ENCODE measurements around the gene KCNJ4.

Gene KCNJ4

DNA sequence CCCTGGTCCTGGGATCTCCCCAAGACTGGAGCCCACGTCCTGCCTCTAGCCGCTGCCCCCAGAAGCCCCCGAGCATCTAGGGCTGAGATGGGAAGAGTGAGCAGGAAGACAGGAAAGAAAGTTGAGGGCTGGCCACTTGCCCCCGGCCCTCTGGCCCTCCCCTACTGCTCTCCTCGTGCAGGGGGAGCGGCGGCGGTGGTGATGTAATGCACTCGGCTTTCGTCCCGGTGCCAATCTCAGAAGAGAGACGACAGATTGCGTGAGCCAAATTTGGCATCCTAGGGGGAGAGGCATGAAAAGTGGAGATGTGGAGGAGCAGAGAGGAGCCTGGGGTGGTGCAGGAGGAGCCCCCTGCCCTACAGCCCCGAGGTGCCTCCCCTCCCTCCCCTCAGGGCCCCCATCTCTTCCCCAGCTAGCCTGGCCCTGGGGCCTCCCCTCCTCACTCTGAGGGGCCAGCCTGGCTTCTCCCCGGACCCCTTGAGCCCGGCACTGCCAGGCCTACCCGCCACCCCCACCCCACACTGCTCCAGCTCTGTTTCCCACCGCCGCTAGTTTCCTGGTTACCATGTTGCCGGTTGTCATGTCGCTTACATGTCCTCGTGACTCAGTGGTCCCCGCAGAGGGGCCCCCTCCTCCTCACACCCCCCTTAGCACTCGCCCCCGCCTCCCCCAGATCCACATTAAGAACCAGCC lies 2.5 kb downstream of the KCNJ4 start:
- no peak for DNase-seq

DNA sequence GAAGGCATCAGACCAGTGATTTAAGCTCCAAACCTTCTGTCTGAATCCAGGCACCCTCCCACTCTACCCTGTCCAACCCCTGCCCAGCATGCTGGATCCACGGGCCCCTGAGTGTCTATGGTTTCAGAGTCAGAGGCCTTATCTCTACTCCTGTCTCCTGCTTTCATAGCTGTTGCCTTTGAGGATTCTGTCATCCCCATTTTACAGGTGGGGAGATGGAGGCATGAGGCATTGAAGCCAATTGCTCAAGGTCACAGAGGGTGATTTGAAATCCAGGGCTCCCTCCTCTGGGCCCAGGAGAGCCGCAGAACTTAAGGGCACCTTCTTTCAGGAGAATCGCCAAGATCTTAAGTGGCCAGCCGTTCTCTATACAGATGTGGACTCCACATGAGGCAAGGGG lies 3.1 kb downstream of the KCNJ4 start:
- DNase-seq = no peak

DNA sequence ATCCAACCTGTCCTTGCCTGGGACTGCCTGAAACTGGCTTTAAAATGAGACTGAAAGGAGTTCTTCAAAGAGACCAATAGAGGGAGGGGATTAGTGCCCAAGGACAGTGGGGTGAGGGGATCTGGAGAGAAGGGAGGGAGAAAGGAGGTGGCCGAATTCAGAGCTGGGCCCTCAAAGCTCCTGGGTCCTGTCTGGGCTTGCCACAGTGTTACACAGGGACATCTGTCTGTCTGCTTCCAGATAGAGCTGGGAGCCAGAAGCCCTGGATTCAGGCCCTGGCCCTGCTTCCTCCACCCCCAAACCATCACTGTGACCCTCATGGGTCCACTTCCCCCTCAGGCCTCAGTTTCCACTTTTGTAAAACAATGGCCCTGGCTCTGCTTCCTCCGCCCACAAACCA lies 3.6 kb downstream of the KCNJ4 start:
- DNase-seq = no peak

DNA sequence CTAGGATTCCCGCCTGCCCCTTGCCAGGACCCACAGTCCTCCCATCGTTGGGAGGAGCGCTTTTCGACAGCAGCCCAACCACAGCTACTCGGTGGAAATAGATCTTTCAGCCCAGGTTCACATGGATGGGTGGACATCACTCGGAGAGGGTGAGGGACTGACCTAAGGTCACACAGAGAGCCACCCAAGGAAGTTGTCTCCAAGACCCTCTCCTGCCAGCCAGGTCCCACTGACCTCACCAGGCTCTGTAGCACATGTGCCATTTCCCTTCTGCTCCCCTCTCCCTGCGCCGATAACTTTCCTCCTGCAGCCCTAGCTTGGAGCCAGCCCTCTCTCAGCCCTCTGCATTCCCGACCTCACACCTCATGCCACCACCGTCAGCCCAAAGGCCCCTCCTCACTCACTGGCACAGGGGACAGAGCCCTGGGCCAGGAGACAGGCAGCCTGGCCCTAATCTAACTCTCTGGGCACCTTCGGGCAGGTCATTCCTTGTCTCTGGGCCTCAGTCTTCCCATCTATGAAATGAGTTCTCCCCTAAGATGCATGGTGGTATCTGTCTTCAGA lies 4.7 kb downstream of the KCNJ4 start:
- no peak for DNase-seq

DNA sequence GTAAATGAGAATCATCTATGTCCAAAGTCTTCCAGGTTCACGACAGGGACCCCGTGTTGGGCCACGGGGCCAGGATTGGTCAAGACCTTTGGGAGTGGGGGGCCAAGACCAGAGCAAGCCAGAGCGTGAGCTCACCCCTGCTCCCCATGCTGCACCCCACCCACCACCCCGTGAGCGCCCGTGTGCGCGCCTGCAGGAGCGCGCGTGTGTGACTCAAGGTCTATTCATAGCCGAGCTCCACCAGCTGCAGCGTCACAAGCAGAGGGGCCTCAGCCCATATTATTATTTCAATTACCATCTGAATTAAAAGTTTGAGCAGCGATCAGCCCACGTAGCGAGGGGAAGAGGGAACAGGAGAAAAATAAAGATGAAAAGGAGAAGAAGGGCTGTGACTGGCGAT lies 5.2 kb downstream of the KCNJ4 start:
- no peak for DNase-seq

DNA sequence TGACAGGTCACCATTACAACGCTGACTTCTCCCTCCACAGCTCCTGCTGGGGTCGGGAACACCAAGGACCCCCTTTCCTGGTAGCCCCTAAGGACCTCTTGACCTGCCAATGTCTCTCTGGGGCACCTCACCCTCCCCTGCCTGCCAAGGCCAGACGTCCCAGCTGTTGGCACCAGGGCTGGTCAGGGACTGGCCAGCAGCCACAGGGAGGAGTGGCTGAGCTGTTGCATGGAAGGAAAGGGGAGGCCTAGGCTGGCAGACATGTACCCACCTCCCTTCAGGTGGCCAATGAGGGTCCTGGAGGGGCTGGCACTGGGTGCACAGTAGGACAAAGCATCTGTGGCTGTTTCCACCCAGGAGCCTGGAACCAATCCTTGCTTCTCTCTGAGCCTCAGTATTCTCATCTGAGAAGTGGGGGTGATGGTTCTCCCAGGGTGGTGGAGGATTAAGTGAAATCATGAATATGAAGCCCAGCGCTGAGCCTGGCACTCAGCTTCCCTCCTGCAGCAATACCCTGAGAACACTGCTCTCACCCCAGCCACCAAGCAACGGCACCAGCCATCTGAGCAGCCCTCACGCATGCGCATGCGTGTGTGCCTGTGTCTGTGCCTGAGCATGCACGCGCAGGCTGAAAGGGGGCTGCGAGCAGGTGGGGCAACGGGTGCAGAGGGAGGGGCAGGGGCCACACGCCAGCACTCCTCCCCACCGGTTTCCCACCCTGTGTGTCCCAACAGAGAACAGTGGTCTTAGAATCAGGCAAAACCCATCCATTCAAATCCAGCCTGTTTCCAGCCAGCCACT lies 5.9 kb downstream of the KCNJ4 start:
- DNase-seq = no peak

DNA sequence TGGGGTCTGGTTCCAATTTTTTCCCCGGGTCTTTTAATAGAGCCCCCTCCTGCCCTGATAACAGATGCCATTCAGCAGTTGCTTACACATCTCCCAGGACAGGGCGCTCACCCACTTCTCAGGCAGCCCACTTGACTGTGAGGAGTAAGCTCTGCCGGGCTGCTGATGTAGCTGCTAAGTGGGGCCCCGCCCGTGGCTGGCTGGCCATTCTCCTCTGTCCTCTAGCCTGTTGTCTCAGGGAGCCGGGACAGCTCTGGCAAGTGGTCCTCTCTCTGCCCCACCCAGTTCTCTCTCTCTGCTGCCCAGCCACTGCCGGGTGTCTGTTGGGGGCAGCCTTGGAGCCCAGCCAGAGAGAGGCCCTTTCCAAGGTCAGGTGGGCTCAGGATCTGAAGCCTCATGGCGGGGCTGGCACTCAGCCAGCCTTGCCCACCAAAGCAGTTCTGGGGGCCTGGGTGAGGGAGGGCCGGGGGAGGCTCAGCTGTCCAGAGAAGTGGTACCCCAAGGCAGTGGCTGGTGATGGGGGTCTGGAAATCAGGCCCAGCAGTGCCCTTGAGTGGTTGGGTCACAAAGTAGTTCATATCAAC lies 8.9 kb downstream of the KCNJ4 start:
- DNase-seq = no peak

DNA sequence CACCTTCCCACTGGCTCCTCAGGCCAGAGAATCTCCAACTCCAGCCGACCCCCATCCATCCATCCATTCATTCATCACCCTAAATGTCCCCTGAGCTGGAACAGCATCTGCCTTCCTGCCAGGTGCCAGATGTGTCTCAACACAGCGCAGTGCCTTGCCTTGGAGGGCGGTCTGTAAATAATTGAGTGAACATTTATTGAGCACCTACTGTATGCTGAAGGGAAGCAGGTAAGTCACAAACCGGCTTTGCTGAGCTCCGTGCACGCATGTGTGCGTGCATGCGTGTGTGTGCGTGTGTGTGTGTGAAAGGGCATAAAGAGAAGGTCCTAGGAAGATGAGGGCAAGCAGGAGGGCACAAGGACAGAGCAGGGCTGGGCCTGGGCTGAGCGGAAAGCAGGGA lies 10.2 kb downstream of the KCNJ4 start:
- DNase-seq = no peak

DNA sequence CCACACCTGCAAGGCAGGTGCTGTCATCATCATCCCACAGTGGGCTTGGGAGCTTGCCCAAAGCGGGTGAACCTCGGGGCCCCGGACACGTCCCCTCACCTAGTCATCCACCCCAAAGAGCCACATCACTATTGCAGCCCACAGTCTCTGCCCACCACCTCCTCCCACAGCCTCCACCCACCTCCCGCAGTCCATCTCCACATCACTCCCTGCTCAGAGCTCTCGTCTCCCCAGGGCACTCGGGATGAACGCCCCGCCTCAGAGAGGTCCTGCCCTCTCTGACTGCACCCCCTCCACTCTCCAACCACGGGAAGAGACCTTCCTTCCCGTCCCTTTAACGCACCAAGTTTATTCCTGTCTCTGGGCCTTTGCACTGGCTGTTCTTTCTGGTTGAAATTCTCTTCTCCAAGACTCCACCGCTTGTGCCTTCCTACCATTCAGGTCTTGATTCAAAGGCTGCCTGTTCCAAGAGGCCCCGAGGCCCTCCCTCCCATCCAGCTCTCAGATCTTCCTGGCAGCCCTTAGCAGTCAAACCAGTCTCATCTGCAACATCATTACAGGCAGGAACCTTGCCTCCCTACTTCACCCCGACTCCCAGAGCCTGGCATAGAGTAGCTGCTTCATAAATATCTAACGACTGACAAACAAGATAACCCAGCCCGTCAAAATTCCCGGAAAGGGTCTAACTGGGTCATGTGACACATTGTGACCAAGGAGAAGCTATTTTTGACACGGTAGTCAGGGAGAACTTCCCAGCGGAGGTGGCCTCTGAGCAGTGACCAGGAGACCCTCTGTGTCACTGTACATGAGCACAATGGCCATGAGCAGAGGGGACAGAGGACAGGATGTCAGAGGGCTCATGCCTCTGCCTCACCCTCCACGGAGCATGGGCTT lies 11.1 kb downstream of the KCNJ4 start:
- DNase-seq = no peak

DNA sequence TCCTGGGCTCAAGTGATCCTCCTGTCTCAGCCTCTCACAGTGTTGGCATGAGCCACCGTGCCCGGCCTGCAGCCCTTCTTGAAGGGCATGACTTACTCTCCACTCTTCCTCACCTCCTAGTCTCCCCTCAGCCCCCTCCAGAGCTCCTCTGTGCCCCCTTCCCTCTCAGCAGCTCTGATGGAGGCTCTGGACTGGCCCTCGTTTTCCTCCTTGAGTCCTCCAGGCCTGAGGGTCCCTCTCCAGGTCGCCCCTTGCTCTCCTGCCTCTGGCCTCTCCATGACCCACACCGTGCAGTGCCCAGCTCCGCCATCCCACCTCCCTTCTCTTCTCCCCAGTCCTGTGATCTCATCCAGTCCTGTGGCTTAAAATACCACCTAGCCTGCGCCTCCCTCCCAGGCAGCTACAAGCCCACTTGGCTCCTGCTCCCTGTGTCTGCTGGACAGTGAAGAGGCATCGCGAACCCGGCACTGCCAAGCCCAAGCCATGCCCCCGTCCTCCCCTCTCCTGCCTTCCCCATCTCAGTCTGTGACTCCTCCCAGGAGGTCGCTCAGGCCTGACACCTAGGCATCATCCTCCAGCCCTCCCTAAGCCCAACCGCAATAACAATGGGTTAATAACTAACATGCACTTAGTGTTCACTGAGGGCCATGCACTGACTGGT lies 11.9 kb downstream of the KCNJ4 start:
- DNase-seq = no peak

DNA sequence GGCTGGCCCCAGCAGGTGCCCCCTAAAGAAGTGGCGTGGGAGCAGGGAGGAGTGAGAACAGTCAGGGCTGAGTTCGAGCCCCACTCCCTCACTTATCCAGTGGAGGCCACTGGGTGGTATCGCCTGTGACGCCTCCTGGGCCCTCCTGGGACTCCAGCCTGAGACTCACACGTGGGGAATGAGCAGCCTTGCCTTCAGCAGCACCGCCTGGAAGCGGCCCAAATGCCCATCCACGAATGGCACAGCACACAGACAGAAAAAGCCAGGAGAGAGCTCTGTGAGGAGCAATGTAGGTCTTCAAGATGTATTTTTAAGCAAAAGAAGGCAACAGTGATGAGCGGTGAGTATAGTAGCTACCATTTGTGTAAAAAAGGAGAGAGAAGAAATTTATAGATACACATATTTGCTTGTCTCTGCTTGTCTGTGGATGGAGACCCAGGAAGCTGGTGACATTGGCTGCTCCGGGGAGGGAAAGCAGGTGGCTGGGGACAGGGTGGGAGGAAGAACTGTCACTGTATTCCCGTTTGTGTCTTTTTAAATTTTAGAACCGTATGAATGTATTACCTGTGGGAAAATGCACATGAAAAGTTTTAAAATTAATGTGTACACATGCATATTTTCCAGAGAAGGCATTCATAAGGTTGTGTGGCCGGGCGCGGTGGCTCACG lies 13.2 kb downstream of the KCNJ4 start:
- no peak for DNase-seq

DNA sequence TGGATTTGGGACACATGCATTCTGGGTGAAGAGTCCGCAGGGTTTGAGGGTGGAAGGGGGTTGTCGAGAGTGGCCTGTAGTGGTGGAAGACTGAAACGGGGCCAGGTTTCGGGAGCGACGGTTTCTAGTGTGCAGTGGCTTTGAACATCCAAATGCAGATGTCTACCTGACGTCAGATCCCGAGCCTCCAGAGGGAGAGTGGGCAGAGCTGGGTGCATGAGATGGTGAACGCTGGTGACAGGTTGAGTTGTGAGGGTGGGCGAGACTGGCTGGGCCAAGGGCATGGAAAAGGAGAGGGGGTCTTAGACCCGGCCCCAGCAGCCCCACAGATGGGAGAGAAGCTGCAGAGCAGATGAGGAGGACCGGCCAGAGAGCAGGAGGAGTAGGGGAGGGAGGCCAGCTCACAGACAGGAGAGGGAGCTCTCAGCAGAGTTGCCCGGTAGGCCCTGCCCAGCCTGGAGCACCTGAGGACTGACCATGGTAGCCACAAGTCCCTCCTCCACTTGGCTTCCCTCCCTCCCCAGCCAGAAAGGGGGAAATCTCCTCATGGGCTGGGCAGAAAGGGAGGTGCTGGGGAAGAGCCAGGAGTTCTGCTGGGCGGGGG lies 14.2 kb downstream of the KCNJ4 start:
- DNase-seq = no peak

DNA sequence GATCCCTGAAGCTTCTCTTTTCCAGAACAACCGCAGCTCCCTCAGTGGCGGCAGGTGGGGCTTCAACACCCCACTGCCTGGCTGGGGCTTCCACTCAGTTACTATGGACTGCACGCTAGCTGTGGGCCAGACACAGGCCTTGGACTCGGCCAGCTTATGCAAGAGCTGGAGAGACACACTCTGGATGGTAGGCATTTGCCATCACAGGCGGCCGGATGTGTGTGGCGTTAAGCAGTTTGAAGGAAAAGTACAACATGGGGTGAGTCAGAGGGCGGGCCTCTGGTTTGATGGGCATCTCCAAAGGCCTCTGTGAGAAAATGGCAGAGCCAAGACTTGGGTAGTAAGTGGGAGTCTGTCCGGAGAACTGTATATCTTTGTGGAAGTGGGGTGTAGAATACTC lies 17.6 kb downstream of the KCNJ4 start:
- no peak for DNase-seq

DNA sequence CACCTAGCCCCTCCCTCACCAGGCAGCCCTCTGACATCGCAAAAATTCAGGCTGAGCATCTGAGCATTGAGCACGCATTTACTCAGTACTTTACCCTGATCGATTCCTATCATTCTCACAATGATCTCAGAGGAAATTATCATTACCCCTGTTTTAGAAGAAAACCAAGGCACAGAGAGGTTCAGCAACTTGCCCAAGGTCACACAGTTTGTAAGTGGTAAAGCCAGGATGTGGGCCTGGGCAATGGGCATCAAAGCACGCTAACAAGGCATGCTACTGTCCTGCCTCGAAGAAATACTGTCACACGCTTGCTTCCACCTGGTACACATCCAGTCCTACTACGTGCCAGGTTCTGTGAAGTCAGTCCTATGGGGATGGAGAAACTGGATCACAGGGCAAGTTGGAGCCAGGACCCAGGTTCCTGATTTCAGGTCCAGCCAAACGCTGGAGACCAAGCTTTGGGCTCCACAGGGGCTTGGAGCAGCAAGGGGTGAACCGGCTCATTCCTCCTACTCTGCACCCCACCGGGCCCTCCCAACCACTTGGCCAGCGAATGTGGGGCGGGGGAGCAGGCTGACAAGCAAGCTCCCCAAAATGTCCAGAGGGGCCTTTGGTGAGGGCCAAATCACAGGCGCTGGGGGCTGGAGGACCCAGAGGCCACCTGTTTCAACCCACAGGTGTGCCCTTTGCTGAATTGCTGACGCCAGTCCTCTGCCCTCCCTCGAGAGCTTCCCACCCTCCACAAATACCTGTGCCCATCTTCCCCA lies 18.2 kb downstream of the KCNJ4 start:
- DNase-seq = no peak

DNA sequence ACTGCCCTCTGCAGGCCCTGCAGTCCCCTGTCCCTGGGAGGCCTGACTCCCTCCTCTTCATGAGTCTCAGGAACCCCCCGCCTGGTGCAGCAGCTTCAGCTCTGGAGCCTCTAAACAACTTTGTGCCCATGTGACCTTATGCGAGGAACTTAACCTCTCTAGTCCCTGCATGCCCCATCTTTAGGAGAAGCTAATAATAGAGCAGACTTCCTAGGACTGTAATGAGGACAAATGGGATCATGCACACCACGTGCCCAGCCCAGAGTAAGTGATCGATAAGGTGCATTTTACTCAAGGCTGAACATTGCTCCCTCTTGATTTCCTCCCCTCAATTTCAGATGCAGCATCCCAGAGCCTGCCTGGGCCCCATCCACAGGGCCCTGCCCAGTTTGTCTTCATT lies 19.0 kb downstream of the KCNJ4 start:
- DNase-seq = no peak

DNA sequence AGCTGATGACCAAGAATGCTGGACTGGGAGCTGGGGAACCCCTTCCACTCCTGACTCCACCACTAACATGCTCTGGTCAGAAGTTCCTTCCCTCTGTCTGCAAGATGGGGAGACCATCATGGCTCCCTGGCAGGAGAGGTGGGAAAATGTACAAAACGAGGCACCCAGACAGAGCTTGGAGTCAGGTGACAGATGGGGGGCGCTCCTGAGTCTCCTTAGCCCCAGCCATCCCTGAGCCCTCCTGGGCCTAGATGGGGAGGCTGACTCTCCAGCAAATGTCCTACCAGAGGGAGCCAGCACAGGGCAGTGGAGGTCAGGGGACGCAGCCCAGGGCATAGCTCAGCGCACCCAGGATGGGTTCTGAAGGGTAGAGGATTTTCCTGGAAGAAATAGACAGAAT lies 20.0 kb downstream of the KCNJ4 start:
- DNase-seq = no peak

DNA sequence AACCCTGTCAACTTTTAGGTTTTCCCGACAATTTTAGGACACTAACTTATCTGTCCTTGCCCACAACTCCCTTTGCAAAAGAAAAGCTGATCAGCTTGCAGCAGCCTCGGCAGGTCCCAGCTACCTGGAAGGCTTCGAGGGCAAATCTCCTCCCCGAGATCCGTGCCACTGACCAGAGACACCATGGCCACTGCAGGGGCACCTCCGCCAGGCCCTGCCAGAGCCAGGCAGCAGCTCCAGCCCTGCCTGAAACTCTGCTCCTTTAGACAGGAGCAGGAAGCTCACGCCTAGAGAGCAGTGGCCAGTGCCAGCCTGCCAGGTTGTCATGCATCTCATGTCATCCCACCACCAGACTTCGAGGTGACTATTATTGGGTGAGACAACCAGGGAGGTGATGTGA lies 21.1 kb downstream of the KCNJ4 start:
- DNase-seq = no peak

DNA sequence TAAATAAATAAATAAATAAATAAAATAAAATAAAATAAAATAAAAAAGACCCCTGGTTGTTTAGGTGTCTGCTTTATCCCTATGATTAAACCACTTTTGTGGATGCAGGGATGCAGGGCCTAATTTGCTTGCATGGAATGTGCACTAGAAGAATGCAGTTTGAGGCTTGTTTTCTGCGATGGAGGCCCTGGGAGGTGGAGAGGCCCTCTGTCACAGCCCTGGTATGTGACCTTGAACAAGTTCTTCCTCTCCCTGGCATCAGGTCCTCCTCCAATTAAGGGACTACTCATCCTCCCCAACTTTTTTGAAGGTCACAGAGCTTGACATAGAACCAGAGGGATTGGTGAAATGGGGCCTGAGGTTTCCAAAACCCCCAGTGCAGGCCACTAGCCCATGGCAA lies 22.7 kb downstream of the KCNJ4 start:
- DNase-seq = no peak

DNA sequence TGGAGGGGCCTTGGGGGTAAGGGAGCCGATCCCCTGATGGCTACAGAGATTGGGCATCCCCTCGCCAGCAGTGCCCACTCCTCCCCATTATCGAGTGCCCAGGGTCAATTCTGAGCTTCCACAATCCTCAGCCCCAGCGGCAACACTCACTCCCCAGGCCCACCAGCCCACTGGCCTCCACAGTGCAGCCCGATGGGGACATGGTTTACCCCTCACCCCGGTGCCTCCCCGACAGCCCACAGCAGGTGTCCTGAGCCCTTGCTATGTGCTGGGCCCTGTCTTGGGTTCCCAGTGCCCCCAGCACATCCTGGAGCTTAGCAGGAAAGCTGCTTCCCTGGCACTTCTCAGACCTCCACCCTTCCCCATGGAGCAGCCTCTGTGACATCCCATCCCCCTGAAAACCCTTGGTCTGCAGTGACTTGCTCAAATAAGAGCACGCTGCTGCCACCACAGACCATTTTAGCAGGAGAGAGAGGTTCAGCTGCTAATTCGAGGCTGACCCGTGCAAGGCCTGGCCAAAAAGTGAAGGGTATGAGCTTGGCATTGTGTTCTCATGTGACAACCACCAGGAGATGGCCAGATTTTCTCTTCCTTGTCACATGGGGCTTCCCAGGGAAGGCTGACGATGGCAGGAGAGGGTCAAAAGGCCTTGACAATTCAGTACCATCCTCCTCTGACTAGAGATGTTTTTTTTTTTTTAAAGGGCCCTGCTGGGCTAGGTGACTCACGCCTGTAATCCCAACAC lies 23.6 kb downstream of the KCNJ4 start:
- DNase-seq = no peak

All from inflammatory macrophage (primary cell).